ENCODE data around the gene C11orf68.

C11orf68 gene

GRCh38 chr11:65873318-65874156, 45.3 kb downstream of the C11orf68 start:
- Histone ChIP-seq H3K27me3 (ENCODE audit: insufficient read depth, poor library complexity, severe bottlenecking) (no peaks in the 10 kb centered on the region), H3K4me1 (ENCODE audit: insufficient read depth, poor library complexity, severe bottlenecking) (no peaks in the 10 kb centered on the region), H3K27ac (ENCODE audit: poor library complexity, severe bottlenecking) (peak overlapping the region; percentile 72), H3K9me3 (ENCODE audit: severe bottlenecking) (no peaks in the 10 kb centered on the region), H3K36me3 (ENCODE audit: low read depth) (no peaks in the 10 kb centered on the region), H3K4me3 (ENCODE audit: severe bottlenecking) (peak overlapping the region; percentile 34)
- DNase-seq (ENCODE audit: low spot score) = peak; percentile 93
- TF ChIP-seq, protein P1, sequence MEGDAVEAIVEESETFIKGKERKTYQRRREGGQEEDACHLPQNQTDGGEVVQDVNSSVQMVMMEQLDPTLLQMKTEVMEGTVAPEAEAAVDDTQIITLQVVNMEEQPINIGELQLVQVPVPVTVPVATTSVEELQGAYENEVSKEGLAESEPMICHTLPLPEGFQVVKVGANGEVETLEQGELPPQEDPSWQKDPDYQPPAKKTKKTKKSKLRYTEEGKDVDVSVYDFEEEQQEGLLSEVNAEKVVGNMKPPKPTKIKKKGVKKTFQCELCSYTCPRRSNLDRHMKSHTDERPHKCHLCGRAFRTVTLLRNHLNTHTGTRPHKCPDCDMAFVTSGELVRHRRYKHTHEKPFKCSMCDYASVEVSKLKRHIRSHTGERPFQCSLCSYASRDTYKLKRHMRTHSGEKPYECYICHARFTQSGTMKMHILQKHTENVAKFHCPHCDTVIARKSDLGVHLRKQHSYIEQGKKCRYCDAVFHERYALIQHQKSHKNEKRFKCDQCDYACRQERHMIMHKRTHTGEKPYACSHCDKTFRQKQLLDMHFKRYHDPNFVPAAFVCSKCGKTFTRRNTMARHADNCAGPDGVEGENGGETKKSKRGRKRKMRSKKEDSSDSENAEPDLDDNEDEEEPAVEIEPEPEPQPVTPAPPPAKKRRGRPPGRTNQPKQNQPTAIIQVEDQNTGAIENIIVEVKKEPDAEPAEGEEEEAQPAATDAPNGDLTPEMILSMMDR (IDR thresholded peaks at IDR 0.05; ENCODE audit: poor library complexity, severe bottlenecking) = no peak
- ATAC-seq (ENCODE audit: low read depth) = peak; percentile 58

- H3K27ac ChIP-seq (ENCODE audit: poor library complexity, severe bottlenecking) = peak within 1 kb of the TSS; percentile 72
- no peaks in the 10 kb centered on the region for H3K9me3 ChIP-seq (ENCODE audit: severe bottlenecking)
- ATAC-seq (ENCODE audit: low read depth) = no peak
- TF ChIP-seq, protein P1 (IDR thresholded peaks at IDR 0.05; ENCODE audit: poor library complexity, severe bottlenecking) = no peak
- H3K4me1 ChIP-seq (ENCODE audit: insufficient read depth, poor library complexity, severe bottlenecking) = no peaks in the 10 kb centered on the region
- no peaks in the 10 kb centered on the region for H3K27me3 ChIP-seq (ENCODE audit: insufficient read depth, poor library complexity, severe bottlenecking)
- peaks cover 4% of the 10 kb centered on the region for H3K36me3 ChIP-seq (ENCODE audit: low read depth)
- H3K4me3 ChIP-seq (ENCODE audit: severe bottlenecking) = peak within 1 kb of the TSS; percentile 34
- DNase-seq (ENCODE audit: low spot score) = no peak
These were observed 46.1 kb downstream of the C11orf68 start, which contains the start of gene EFEMP2 for GRCh38 chr11:65872586-65873317. Gene EFEMP2, minus strand, starts transcription at chr11:65872800. Its CDS starts 446 bp downstream, at chr11:65872354.

- H3K4me1 ChIP-seq (ENCODE audit: insufficient read depth, poor library complexity, severe bottlenecking) = no peaks in the 10 kb centered on the region
- DNase-seq (ENCODE audit: low spot score) (peak; percentile 58), ATAC-seq (ENCODE audit: low read depth) (peak; percentile 32)
- TF ChIP-seq, protein P1 (IDR thresholded peaks at IDR 0.05; ENCODE audit: poor library complexity, severe bottlenecking) = no peak
- no peaks in the 10 kb centered on the region for H3K27me3 ChIP-seq (ENCODE audit: insufficient read depth, poor library complexity, severe bottlenecking)
- peak overlapping the region; percentile 72 for H3K27ac ChIP-seq (ENCODE audit: poor library complexity, severe bottlenecking)
- peak overlapping the region; percentile 34 for H3K4me3 ChIP-seq (ENCODE audit: severe bottlenecking)
- H3K36me3 ChIP-seq (ENCODE audit: low read depth) = peaks cover 11% of the 10 kb centered on the region
- no peaks in the 10 kb centered on the region for H3K9me3 ChIP-seq (ENCODE audit: severe bottlenecking)
These were observed 46.9 kb downstream of the C11orf68 start for GRCh38 chr11:65871811-65872548.

- Histone ChIP-seq H3K9me3 (ENCODE audit: severe bottlenecking) (no peaks in the 10 kb centered on the region), H3K27me3 (ENCODE audit: insufficient read depth, poor library complexity, severe bottlenecking) (no peaks in the 10 kb centered on the region), H3K36me3 (ENCODE audit: low read depth) (peaks cover 21% of the 10 kb centered on the region), H3K4me3 (ENCODE audit: severe bottlenecking) (no peak overlapping the region), H3K27ac (ENCODE audit: poor library complexity, severe bottlenecking) (peak overlapping the region; percentile 72), H3K4me1 (ENCODE audit: insufficient read depth, poor library complexity, severe bottlenecking) (no peaks in the 10 kb centered on the region)
- ATAC-seq (ENCODE audit: low read depth) = no peak
- TF ChIP-seq, protein P1 (IDR thresholded peaks at IDR 0.05; ENCODE audit: poor library complexity, severe bottlenecking) = no peak
- DNase-seq (ENCODE audit: low spot score) = no peak
These were observed 47.9 kb downstream of the C11orf68 start for GRCh38 chr11:65870706-65871681.
